Neural cell (in vitro differentiated cells): ENCODE results near the gene AGFG2. TPM values are rescaled to one million over a fixed set of nuclear protein-coding genes. Genes with fewer than 3 reads are reported as not detected.

Source experiments
- H2AFZ ChIP-seq: fragments of 200-600, 300-800 bp; sonication (generic), shearing (Covaris generic); 2 replicates; pipeline ENCODE4 v1.6.0; 2014; ENCODE audit warnings: low read depth, mild to moderate bottlenecking, antibody characterized with exemption, low read length, moderate library complexity
- H3F3A ChIP-seq: fragments of 200-600 bp; shearing (Covaris generic); 2 replicates; pipeline ENCODE4 v1.6.1; 2016; ENCODE audit warnings: mild to moderate bottlenecking, moderate library complexity, mixed read lengths, antibody characterized with exemption, low read length; ENCODE audit not compliant: insufficient read depth, poor library complexity, severe bottlenecking
- H3K27ac ChIP-seq: fragments of 200-600, 300-800 bp; sonication (generic), shearing (Covaris generic); 2 replicates; pipeline ENCODE4 v1.5.1; 2014; ENCODE audit warnings: mild to moderate bottlenecking, low read length, moderate library complexity
- H3K27me3 ChIP-seq: fragments of 300-800, 200-600 bp; sonication (generic), shearing (Covaris generic); 2 replicates; pipeline ENCODE4 v1.6.0; 2014; ENCODE audit warnings: mild to moderate bottlenecking, low read depth, low read length, moderate library complexity; ENCODE audit not compliant: insufficient read depth
- H3K36me3 ChIP-seq: fragments of 300-800, 200-600 bp; sonication (generic), shearing (Covaris generic); 2 replicates; pipeline ENCODE4 v1.5.1; 2014; ENCODE audit warnings: mild to moderate bottlenecking, antibody characterized with exemption, low read length, moderate library complexity; ENCODE audit not compliant: insufficient read depth
- H3K4me2 ChIP-seq: fragments of 300-800, 200-600 bp; sonication (generic), shearing (Covaris generic); 2 replicates; pipeline ENCODE4 v1.6.0; 2014; ENCODE audit warnings: mild to moderate bottlenecking, low read length
- H3K4me3 ChIP-seq: fragments of 300-800, 200-600 bp; sonication (generic), shearing (Covaris generic); 2 replicates; pipeline ENCODE4 v1.5.1; 2014; ENCODE audit warnings: mild to moderate bottlenecking, low read length, moderate library complexity
- H3K79me2 ChIP-seq: fragments of 200-600 bp; shearing (Covaris generic); replicated peaks from 2 replicates; pipeline ENCODE4 v1.6.0; 2014; ENCODE audit warnings: mild to moderate bottlenecking, low read length, moderate library complexity; ENCODE audit not compliant: insufficient read depth
- H3K9ac ChIP-seq: fragments of 300-800, 200-600 bp; sonication (generic), shearing (Covaris generic); 2 replicates; pipeline ENCODE4 v1.6.1; 2016; ENCODE audit warnings: mild to moderate bottlenecking, low read length, mixed read lengths
- H3K9me2 ChIP-seq: fragments of 200-600 bp; shearing (Covaris generic); 2 replicates; pipeline ENCODE4 v1.6.1; 2016; ENCODE audit warnings: mild to moderate bottlenecking, low read length, mixed read lengths; ENCODE audit not compliant: insufficient read depth
- H3K9me3 ChIP-seq: fragments of 200-600, 300-800 bp; sonication (generic), shearing (Covaris generic); 2 replicates; pipeline ENCODE4 v1.6.1; 2016; ENCODE audit warnings: mild to moderate bottlenecking, mixed run types, low read length, moderate library complexity, mixed read lengths
- H4K20me1 ChIP-seq: fragments of 200-600 bp; shearing (Covaris generic); 2 replicates; pipeline ENCODE4 v1.6.1; 2016; ENCODE audit warnings: mild to moderate bottlenecking, mixed run types; ENCODE audit not compliant: insufficient read depth
- EP300 ChIP-seq: fragments of 450-650 bp; conservative IDR thresholded peaks from 2 replicates; pipeline ENCODE4 v1.6.1; 2014; ENCODE audit warnings: antibody characterized with exemption, mild to moderate bottlenecking, moderate library complexity; ENCODE audit not compliant: poor library complexity, severe bottlenecking
- EZH2 ChIP-seq: fragments of 200-600, 300-800 bp; shearing (Covaris generic), sonication (generic); IDR thresholded peaks from 2 replicates; pipeline ENCODE4 v1.6.1; 2014; ENCODE audit warnings: antibody characterized with exemption, low read length, borderline replicate concordance, mild to moderate bottlenecking; ENCODE audit not compliant: insufficient read depth, poor library complexity, severe bottlenecking
- MXI1 ChIP-seq: fragments of 450-650 bp; conservative IDR thresholded peaks from 2 replicates; pipeline ENCODE4 v1.6.1; 2014; ENCODE audit warnings: antibody characterized with exemption, mild to moderate bottlenecking; ENCODE audit not compliant: poor library complexity, severe bottlenecking
- POLR2AphosphoS5 ChIP-seq: IDR thresholded peaks from 2 replicates; pipeline ENCODE4 v1.6.1; 2012
- RAD21 ChIP-seq: fragments of 450-650 bp; conservative IDR thresholded peaks from 2 replicates; pipeline ENCODE4 v1.6.1; 2014; ENCODE audit warnings: antibody characterized with exemption, mild to moderate bottlenecking, moderate library complexity
- SMC3 ChIP-seq: fragments of 450-650 bp; conservative IDR thresholded peaks from 2 replicates; pipeline ENCODE4 v1.6.1; 2014; ENCODE audit warnings: antibody characterized with exemption, mild to moderate bottlenecking, moderate library complexity; ENCODE audit not compliant: poor library complexity
- TAF1 ChIP-seq: IDR thresholded peaks from 2 replicates; pipeline ENCODE4 v1.6.1; 2012; ENCODE audit warnings: low read depth
- polyA plus RNA-seq: library from polyadenylated mRNA; depleted of rRNA; stranded (reverse); fragments of >200 nt; gene quantifications from 2 replicates; pipeline ENCODE4 v1.2.3, GENCODE V29; 2014
- TF ChIP-seq, protein P1 (sequence below): fragments of 450-650 bp; IDR thresholded peaks from 2 replicates; pipeline ENCODE4 v1.5.1; 2014; ENCODE audit warnings: antibody characterized with exemption, mild to moderate bottlenecking, moderate library complexity; ENCODE audit not compliant: poor library complexity, severe bottlenecking
- TF ChIP-seq, protein P2 (sequence below): IDR thresholded peaks from 2 replicates; pipeline ENCODE4 v1.6.1; 2012; ENCODE audit warnings: borderline replicate concordance

The AGFG2 gene
- polyA plus RNA-seq, 1 donor from 2014 or later, result 3.4 TPM

DNA sequence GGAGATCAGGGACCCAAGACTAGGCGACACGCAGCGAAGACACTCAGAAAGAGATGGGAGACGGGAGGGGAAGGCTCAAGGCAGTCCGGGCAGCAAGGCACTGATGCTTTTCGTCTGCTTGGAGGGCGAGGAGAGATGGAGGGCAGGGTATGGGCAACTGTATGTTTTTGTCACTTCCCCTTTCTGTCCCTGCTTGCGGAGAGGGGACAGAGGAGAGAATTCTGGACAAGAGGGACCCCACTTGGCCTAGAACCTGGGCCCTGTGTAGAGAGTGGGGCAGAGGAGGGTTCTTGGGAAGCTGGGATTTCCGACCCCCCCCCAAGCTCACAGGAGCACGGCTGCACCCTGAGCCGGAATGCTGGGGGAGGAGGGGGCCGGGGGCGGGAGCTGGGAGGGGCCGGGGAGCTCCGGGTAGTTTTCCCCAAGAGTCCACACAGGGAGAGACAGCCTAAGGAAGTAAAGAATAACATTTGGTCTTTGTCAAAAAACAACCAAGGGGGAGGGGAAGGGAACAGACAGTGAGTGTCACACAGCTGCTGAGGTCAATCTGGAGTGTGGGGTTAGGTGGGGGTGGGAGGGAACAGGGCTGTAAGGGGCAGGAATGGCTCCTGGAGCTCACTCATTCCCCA lies 45.2 kb downstream of the AGFG2 start:
- Histone ChIP-seq H3K4me2 (no peak overlapping the region), H2AFZ (no peak overlapping the region), H3K9me2 (no peaks in the 10 kb centered on the region), H3K27ac (no peak overlapping the region), H3K79me2 (peaks cover 17% of the 10 kb centered on the region), H4K20me1 (no peaks in the 10 kb centered on the region), H3K9ac (peak overlapping the region; percentile 96), H3K4me3 (peak overlapping the region; percentile 99), H3K9me3 (no peaks in the 10 kb centered on the region), H3F3A (no peaks in the 10 kb centered on the region), H3K36me3 (no peaks in the 10 kb centered on the region), H3K27me3 (no peaks in the 10 kb centered on the region)
- TF ChIP-seq, protein P1, sequence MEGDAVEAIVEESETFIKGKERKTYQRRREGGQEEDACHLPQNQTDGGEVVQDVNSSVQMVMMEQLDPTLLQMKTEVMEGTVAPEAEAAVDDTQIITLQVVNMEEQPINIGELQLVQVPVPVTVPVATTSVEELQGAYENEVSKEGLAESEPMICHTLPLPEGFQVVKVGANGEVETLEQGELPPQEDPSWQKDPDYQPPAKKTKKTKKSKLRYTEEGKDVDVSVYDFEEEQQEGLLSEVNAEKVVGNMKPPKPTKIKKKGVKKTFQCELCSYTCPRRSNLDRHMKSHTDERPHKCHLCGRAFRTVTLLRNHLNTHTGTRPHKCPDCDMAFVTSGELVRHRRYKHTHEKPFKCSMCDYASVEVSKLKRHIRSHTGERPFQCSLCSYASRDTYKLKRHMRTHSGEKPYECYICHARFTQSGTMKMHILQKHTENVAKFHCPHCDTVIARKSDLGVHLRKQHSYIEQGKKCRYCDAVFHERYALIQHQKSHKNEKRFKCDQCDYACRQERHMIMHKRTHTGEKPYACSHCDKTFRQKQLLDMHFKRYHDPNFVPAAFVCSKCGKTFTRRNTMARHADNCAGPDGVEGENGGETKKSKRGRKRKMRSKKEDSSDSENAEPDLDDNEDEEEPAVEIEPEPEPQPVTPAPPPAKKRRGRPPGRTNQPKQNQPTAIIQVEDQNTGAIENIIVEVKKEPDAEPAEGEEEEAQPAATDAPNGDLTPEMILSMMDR, result no peak
- no peak for TF ChIP-seq SMC3
- TF ChIP-seq TAF1, result no peak
- no peak for TF ChIP-seq POLR2AphosphoS5

DNA sequence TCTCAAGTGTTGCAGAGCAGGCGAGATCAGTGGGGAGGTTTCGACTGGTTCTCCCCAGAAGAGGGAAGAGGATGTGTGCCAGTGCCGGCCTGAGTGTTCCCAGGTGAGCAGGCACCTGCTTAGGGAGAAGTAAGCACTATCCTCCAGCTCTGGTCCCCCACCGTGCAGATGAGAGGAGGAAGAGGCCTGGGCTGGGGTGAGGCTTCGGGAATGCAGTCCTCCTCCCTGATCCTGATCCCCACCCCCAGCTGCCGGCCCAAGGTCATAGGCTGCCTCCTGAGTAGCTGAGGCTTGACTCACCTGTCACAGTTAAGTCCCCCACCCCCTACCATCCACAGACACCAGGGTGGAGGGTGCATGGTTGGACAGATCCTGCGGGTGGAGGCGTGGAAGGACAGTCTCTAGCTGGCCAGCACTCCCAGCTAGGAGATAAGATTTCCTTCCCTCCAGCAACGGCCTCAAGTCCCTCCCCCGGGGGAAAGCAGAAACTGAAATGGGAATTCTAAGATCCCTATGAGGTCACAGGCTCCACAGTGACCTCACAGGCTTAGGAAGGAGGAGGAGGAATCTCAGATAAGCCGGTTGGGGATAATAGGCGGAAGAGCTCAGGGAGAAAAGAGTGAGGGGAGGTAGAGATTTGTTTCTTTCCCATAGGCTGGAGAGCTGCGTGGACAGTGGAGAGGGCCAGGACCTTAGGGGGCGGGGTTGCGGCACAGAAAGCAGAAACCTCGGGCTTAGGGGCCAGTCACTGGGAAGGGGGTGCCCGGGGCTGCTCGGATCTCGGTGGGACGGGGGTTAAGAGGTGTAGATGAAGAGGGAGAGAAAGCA lies 45.9 kb downstream of the AGFG2 start:
- Histone ChIP-seq H3K79me2 (peaks cover 17% of the 10 kb centered on the region), H2AFZ (peak overlapping the region; percentile 10), H3K9ac (peak overlapping the region; percentile 96), H3K4me3 (peak overlapping the region; percentile 99), H3K27ac (peak overlapping the region; percentile 85), H3K4me2 (peak overlapping the region; percentile 94), H3K36me3 (no peaks in the 10 kb centered on the region), H4K20me1 (no peaks in the 10 kb centered on the region), H3K27me3 (no peaks in the 10 kb centered on the region), H3K9me3 (no peaks in the 10 kb centered on the region), H3K9me2 (no peaks in the 10 kb centered on the region), H3F3A (no peaks in the 10 kb centered on the region)
- no peak for TF ChIP-seq MXI1
- TF ChIP-seq, protein P2, sequence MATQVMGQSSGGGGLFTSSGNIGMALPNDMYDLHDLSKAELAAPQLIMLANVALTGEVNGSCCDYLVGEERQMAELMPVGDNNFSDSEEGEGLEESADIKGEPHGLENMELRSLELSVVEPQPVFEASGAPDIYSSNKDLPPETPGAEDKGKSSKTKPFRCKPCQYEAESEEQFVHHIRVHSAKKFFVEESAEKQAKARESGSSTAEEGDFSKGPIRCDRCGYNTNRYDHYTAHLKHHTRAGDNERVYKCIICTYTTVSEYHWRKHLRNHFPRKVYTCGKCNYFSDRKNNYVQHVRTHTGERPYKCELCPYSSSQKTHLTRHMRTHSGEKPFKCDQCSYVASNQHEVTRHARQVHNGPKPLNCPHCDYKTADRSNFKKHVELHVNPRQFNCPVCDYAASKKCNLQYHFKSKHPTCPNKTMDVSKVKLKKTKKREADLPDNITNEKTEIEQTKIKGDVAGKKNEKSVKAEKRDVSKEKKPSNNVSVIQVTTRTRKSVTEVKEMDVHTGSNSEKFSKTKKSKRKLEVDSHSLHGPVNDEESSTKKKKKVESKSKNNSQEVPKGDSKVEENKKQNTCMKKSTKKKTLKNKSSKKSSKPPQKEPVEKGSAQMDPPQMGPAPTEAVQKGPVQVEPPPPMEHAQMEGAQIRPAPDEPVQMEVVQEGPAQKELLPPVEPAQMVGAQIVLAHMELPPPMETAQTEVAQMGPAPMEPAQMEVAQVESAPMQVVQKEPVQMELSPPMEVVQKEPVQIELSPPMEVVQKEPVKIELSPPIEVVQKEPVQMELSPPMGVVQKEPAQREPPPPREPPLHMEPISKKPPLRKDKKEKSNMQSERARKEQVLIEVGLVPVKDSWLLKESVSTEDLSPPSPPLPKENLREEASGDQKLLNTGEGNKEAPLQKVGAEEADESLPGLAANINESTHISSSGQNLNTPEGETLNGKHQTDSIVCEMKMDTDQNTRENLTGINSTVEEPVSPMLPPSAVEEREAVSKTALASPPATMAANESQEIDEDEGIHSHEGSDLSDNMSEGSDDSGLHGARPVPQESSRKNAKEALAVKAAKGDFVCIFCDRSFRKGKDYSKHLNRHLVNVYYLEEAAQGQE, result no peak
- TF ChIP-seq, protein P1, result no peak
- TF ChIP-seq RAD21, result no peak
- TF ChIP-seq POLR2AphosphoS5, result no peak
- TF ChIP-seq EZH2, result no peak
- no peak for TF ChIP-seq SMC3
- TF ChIP-seq EP300, result no peak
- no peak for TF ChIP-seq TAF1
